Stimulated activated CD4-positive, alpha-beta T cell treated with anti-CD3 and anti-CD28 coated beads, Interleukin-4, amount 100 ng/mL, for 4 hours (primary cell): ENCODE data around the gene TSHR.
"Not testable (repeated sequence)": the region's sequence is repeated elsewhere in the genome, so short reads cannot be mapped to it uniquely, and the experiment has no call there.

Source experiments
- DNase-seq, 2 experiments: peaks; one replicate each; pipeline ENCODE4 v3.0.0-alpha.2; 2020

TSHR gene

DNA sequence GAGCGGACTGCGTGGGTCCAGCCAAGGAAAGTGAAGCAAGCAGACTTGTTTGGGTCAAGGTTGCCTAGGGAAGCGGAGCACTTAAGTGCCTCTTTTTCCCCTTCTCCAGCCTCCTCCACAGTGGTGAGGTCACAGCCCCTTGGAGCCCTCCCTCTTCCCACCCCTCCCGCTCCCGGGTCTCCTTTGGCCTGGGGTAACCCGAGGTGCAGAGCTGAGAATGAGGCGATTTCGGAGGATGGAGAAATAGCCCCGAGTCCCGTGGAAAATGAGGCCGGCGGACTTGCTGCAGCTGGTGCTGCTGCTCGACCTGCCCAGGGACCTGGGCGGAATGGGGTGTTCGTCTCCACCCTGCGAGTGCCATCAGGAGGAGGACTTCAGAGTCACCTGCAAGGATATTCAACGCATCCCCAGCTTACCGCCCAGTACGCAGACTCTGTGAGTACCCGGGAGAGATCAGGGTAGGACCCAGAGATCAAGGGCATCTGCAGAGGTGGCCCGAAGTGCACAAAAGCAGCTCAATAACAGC, at the start of gene TSHR:
TSHR (plus strand) TSS at position 206 of the 526 bp plus-strand sequence; CDS start at position 266, 60 bp downstream.
- DNase-seq = peak in 1 of 2 experiments; percentile 8

DNA sequence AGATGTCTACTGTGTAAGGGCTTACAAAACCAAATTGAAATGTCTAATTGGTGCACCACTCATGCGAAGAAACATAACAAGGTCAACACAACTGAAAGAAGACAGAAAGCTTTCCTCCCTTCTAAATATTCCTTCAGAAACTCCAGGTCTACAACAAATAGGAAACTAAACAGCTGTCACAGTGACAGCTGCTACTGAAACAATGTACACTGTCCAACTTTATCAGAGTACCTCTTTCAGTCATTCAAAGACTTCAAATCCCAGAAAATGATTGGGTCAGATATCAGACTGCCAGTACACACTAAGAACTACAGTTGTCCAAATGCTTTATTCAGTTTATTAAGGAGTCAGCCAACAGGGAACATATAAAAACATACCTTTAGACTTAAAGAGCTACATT, 49.1 kb upstream of the TSHR start:
- DNase-seq = no peak

DNA sequence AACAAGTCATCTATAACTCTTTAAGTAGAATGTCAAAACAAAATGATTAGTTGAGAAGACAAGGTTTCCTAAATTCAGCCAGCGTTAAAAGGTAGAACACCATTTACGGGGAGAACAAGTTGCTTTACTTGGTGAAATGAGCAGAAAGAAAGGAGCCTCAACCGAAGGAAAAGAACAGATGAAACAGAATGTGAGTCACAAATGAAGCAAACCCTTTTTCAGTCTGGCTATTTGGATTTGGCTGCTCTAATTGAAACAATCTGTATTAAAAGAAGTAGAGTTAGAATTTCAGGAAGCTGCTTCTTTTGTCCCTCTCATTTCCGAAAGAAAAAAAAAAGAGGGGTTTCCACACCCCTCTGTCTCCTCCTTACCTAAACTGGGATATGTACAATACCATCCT, 48.5 kb upstream of the TSHR start:
- DNase-seq = no peak

- not testable (repeated sequence) for DNase-seq
Measured at GRCh38 chr14:80912013-80912412, 43.4 kb upstream of the TSHR start.

DNA sequence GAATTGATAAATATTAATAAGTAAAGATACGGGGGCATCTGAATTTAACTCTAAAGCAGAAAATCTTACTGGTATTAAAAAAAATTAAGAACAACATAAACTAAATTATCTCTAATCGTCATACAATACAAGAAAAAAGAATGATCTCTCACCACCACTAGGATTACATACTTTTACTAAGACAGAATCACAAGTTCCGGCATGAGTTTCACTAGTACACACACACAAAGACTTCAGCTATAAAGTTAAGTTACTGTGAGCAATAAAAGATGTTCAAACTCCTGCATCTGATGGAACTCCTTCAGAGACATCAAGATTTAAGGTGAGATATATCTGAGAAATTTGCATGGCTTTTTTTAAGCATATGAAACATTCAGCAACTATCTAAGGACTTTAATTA, 35.8 kb upstream of the TSHR start:
- DNase-seq = no peak

DNA sequence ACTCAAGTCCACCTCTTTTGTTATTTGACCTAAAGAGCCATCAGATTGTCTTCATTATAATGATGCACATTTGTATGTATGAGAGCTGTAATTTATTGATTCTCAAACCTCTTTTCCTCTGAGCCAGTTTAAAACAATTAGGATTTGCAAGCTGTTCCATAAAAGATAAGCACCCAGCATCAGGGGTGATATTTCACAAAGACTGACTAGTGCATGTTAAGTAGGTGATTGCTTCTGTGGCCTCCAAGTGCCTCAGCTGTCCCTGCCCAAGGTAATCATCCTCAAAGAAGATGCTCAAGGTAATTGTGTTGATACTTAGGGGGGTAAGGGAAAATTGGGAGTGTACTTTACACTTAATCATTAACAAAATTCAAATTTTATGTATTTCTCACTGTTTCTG, 32.1 kb upstream of the TSHR start:
- DNase-seq = no peak

- DNase-seq = no peak
Measured at GRCh38 chr14:80924365-80925103, 30.9 kb upstream of the TSHR start.

DNA sequence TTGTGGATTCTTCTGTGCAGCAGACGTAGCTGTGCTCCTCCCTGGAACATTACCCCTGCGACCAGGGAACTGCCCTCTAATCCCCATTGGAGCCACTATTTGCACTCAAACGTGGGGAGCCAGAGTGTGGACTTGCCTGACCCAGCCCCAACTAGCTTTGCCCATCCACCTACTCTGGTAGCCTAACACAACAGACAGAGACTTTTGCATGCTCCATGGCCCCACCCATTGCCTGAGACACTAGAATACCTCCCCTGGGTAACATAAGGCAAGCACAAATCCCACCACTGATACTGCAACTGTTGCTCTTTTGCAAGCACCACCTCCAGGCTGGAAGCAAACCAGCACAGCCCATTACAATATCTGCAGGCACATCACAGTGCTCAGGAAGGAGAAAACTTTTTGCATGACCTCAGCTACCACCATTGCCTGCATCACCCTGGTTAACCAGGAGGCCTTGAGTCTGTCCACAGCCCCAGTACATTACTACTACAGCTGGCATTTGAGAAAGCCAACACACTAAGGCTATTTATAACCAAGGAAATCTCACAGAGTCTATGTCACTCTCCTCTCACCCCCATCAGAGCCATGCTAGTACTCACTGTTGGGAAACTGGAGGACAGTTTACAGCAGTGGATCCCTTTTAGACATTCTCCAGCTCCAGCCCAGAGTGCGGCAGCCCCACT, 28.9 kb upstream of the TSHR start:
- DNase-seq = no peak

- no peak for DNase-seq
Measured at GRCh38 chr14:80927083-80927989, 28.1 kb upstream of the TSHR start.

DNA sequence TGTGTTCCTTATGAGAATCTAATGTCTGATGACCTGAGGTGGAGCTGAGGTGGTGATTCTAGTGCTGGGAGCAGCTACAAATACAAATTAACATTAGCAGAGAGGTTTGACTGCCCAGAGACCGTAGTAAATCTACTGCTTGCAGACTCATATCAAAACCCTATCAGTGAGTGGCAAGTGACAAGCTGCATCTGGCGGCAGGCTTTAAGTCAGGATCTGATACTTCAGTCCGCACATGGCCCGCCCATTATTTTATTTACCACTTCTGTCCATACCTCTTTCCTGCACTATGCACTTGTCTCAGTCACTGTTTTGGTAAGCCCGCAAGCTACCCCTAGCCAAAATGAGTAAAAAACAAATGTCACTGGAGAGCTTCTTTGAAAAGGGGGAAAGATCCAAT, 25.3 kb upstream of the TSHR start:
- no peak for DNase-seq

DNA sequence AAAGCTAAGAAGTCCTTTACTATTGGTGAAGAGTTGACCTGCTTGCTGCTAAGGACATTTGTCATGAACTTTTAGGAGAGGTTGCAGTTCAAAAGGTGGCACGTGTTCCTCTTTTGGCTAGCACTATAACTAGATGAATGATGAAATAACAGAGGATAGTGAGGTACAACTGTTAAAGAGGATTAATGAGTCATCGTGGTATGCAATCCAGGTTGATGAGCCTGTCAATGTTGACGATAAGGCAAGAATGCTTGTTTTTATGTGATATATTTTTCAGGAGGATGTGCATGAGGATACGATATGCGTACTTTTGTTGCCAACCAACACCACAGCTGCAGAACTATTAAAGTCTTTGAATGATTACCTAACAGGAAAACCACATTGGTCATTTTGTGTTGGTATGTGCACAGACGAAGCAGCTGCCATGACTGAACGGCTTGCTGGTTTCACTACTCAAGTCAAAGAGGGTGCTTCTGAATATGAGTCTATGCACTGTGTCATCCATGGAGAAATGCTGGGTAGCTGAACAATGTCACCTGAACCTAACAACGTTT, 24.5 kb upstream of the TSHR start:
- DNase-seq = peak in 1 of 2 experiments; percentile 34

DNA sequence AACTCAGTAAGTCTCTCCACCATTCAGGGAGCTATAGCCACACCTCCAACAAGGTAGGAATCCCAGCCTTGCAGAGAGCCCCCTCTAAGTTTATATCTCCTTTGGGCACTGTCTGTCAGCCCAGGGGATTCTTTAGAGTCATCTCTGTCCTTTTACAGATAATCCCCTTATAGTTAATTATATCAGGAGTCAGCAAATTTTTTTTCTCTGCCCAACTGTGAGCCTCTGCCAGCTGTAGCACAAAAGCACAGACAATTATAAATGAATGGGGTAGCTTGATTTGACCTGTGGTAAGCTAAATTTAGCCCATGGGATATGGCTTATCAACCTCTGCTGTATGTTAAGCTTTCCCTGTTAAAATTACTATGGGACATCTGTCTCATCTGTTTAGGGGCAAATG, 22.1 kb upstream of the TSHR start:
- no peak for DNase-seq

- DNase-seq = no peak
Measured at GRCh38 chr14:80933686-80934085, 21.7 kb upstream of the TSHR start.

DNA sequence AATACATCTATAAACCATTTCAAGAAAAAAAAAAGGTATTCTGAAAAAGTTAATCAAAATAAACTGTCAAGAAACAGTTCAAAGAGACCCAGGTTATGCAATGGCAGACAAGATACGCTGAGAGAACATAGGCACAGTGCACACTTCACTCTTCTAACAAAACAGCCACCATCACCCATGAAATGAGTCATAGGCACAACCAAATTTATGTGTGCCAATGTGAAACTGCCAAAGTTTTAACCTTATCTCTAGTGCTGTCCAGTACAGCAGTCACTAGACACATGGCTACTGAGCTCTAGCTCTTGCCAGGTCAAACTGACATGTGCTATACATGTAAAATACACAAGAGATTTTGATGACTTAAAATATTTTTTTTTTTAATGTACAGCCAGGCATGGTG, 15.3 kb upstream of the TSHR start:
- DNase-seq = no peak

- DNase-seq = peak; percentile 82
Measured at GRCh38 chr14:80941241-80942185, 13.9 kb upstream of the TSHR start, which contains the start of gene CEP128. Gene CEP128 (minus strand): TSS chr14:80941738.

GRCh38 chr14:80942191-80942600, 13.2 kb upstream of the TSHR start:
- DNase-seq = no peak

GRCh38 chr14:80944861-80945617, 10.4 kb upstream of the TSHR start:
- no peak for DNase-seq

- DNase-seq = no peak
Measured at GRCh38 chr14:80946187-80946586, 9.2 kb upstream of the TSHR start.

- no peak for DNase-seq
Measured at GRCh38 chr14:80946797-80947196, 8.6 kb upstream of the TSHR start.

DNA sequence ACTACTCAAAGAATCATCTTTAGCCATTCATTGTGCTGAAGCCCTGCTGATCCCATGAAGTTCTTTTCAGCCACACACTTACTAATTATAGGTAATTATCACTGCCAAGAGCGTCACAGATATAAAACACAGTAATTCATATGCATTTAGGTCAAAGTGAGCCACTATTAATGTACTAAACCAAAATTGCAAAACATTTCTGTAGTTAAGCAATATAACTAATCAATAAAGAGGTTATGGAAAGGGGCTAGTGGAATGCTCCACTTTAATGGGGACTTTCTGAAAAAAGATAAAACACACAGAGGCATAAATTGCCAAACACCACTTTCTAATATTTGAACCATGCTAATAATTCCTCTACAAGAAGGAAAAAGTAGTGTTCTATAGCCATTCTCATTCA, 7.1 kb upstream of the TSHR start:
- DNase-seq = no peak

DNA sequence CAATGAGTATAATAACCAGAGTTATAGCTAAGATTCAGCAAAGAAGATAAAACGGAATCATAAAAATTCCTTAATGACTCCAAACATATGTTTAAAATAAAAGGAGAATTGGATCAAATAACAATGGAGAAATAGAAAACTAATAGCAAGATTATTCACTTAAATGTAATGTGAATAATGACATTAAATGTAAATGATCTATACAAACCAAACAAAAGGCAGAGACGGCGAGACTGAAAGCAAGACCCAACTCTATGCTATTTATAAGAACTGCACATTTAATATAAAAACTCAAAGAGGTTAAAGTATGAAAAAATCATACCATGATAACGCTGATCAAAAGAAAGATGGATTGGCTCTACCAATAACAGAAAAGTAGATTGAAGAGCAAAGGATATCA, 3.9 kb upstream of the TSHR start:
- no peak for DNase-seq
